ENCODE results near the gene PKDREJ. TPM values are rescaled to one million over a fixed set of nuclear protein-coding genes. Genes with fewer than 3 reads are reported as not detected.

Gene PKDREJ
- total and polyA plus RNA-seq, 2 of the 4 experiments (the other 2 are of a cell fraction): 0.02 TPM; not detected in 1

DNA sequence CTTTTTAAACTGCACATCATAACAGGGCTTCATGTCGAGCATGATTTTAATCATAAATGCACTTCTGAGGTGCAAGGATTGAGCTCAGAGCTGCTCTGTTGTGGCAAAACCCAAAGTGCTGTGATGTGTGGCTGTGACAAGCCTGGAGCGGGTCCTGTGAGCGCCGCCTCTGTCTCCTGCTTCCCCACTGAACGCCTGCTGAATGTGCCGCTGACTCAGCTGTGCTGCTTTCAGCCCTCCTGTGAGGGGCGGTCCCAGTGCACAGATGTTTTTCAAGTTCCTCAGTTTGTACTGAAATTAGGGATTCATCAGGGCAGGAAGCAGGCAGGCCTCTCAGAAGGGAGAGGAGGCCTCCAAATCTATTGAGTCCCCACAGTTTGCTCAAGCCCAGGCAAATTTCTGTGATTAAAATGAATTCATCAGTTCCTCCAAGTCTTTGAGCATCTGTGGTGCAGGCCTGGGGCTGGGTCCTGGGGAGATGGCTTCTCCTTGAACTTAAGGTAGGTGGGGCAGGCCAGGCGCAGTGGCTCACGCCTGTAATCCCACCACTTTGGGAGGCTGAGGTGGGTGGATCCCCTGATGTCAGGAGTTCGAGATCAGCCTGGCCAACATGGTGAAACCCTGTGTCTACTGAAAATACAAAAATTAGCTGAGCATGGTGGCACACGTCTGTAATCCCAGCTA, 30.6 kb upstream of the PKDREJ start:
- no peak overlapping the region for H3K56ac ChIP-seq (ENCODE audit: extremely low read depth, insufficient read depth, low read length)
- WGBS, 2 experiments (ENCODE audit: extremely low coverage in 2 of 2, insufficient read length in 1 of 2): 76% methylated on average over 8 of the region's 11 CpGs; no CpG with 5 or more reads in 1 of the 2 experiments
- dilution Hi-C loops (cut with HindIII; ENCODE audit: low sequenced_read_pairs, unreplicated experiment): no loop called here
- no peak overlapping the region for H4K8ac ChIP-seq (ENCODE audit: low read depth in 2 of 2, low read length in 2 of 2)
- no peak overlapping the region for H2BK5ac ChIP-seq (ENCODE audit: low read depth, low read length, poor library complexity, severe bottlenecking)
- H3K9me1 ChIP-seq (ENCODE audit: insufficient read depth, low read length): peaks cover 22% of the 10 kb centered on the region
- H2BK15ac ChIP-seq (ENCODE audit: low read depth, low read length): no peak overlapping the region
- no peak overlapping the region for H3K9ac ChIP-seq (ENCODE audit: low read depth, low read length)
- H3K27ac ChIP-seq (ENCODE audit: insufficient read depth, low read length): no peak overlapping the region
- CTCF ChIA-PET: no interaction called here
- H3K14ac ChIP-seq (replicated peaks; ENCODE audit: low read depth, low read length): no peak overlapping the region
- intact Hi-C loops (cut with micrococcal nuclease): no loop called here
- no peaks in the 10 kb centered on the region for H3K27me3 ChIP-seq (ENCODE audit: control insufficient read depth, insufficient read depth, low read length)
- peaks cover 38% of the 10 kb centered on the region for H3K36me3 ChIP-seq (ENCODE audit: control insufficient read depth, insufficient read depth, low read length)
- POLR2A ChIA-PET (ENCODE audit: unreplicated experiment): no interaction called here
- H4K5ac ChIP-seq (ENCODE audit: low read depth, low read length): no peak overlapping the region
- no peak overlapping the region for H2BK120ac ChIP-seq (ENCODE audit: low read depth, low read length)
- H2BK20ac ChIP-seq (ENCODE audit: low read depth, low read length): no peak overlapping the region
- no peak overlapping the region for H3K4ac ChIP-seq (ENCODE audit: low read depth, low read length)
- H3K4me2 ChIP-seq (ENCODE audit: low read depth, low read length): no peak overlapping the region
- H3K79me1 ChIP-seq (ENCODE audit: low read depth in 1 of 2, low read length in 2 of 2): peaks cover 3 to 25% of the 10 kb centered on the region in 2 experiments; a peak in 3 of 4 replicates
- ATAC-seq (ENCODE audit: low read depth) (no peak), DNase-seq (peak; percentile 53)
- no peaks in the 10 kb centered on the region for H3K9me3 ChIP-seq (ENCODE audit: control insufficient read depth, insufficient read depth, low read length)
- no peak overlapping the region for H2AK5ac ChIP-seq (ENCODE audit: low read depth, low read length)
- TF ChIP-seq FOS (IDR thresholded peaks at IDR 0.05; ENCODE audit: low read depth, low read length) (no peak), MAZ (IDR thresholded peaks at IDR 0.05; ENCODE audit: borderline replicate concordance, low read depth, low read length) (no peak), NFE2L2 (IDR thresholded peaks at IDR 0.05; ENCODE audit: low read depth, low read length) (no peak), RFX5 (IDR thresholded peaks at IDR 0.05; ENCODE audit: low read depth, low read length) (no peak), SMC3 (IDR thresholded peaks at IDR 0.05; ENCODE audit: low read depth, low read length) (no peak), RCOR1 (IDR thresholded peaks at IDR 0.05; ENCODE audit: insufficient replicate concordance, low read length) (no peak), RAD21 (IDR thresholded peaks at IDR 0.05; ENCODE audit: low read length) (no peak), CHD1 (IDR thresholded peaks at IDR 0.05; ENCODE audit: low read depth, low read length) (no peak), MXI1 (IDR thresholded peaks at IDR 0.05; ENCODE audit: borderline replicate concordance, low read depth, low read length) (no peak), POLR2A (IDR thresholded peaks at IDR 0.05; ENCODE audit: low read depth, low read length) (no peak)
- TF ChIP-seq, protein P1, sequence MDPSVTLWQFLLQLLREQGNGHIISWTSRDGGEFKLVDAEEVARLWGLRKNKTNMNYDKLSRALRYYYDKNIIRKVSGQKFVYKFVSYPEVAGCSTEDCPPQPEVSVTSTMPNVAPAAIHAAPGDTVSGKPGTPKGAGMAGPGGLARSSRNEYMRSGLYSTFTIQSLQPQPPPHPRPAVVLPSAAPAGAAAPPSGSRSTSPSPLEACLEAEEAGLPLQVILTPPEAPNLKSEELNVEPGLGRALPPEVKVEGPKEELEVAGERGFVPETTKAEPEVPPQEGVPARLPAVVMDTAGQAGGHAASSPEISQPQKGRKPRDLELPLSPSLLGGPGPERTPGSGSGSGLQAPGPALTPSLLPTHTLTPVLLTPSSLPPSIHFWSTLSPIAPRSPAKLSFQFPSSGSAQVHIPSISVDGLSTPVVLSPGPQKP (IDR thresholded peaks at IDR 0.05; ENCODE audit: borderline replicate concordance, low read depth, low read length): no peak
- H4K91ac ChIP-seq (ENCODE audit: insufficient read depth, low read depth, low read length): no peak overlapping the region
- peak overlapping the region; percentile 16 for H2AK9ac ChIP-seq (replicated peaks; ENCODE audit: low read depth, low read length, poor library complexity)
- H3K23ac ChIP-seq (ENCODE audit: low read depth, low read length): no peak overlapping the region
- in situ Hi-C loops (cut with MboI; ENCODE audit: low sequenced_read_pairs): no loop called here
- no TSS peak for BruUV-seq (replicated peaks)
- no peaks in the 10 kb centered on the region for H4K20me1 ChIP-seq (ENCODE audit: insufficient read depth, low read length)
- peaks cover 11% of the 10 kb centered on the region for H3K4me1 ChIP-seq (ENCODE audit: control insufficient read depth, insufficient read depth, low read length)
- H3K18ac ChIP-seq (ENCODE audit: low read depth, low read length): no peak overlapping the region
- no peak overlapping the region for H2AFZ ChIP-seq (replicated peaks; ENCODE audit: low read length, poor library complexity)
- no peak overlapping the region for H3K4me3 ChIP-seq (ENCODE audit: insufficient read depth, low read depth, low read length)
